IMR-90 (cell line): Measurements from ENCODE around the gene HEBP1. TPM values are rescaled to one million over a fixed set of nuclear protein-coding genes. Genes with fewer than 3 reads are reported as not detected.

Experiments used
- ATAC-seq: fragments of 200-7000 bp; cut with Tn5 transposase; 2 replicates; pipeline ENCODE4 v1.9.1; 2020; ENCODE audit warnings: low read depth, mild to moderate bottlenecking, moderate library complexity
- BruUV-seq: library from RNA; stranded (reverse); fragments of 400-500 nt; replicated peaks from 2 replicates; lab custom pipeline; 2021; lab: Mats Ljungman, UMichigan
- CTCF ChIA-PET: fragments of 300-600 bp; formaldehyde crosslinking; extraction: SDS; loops from one replicate; lab custom pipeline; 2021; ENCODE audit warnings: antibody characterized with exemption; lab: Yijun Ruan, JAX
- POLR2A ChIA-PET: fragments of 300-600 bp; sonication (Branson Sonifier 250); formaldehyde crosslinking; loops from one replicate; lab custom pipeline; 2022; ENCODE audit warnings: antibody characterized with exemption; ENCODE audit not compliant: unreplicated experiment; lab: Charles Lee
- DNase-seq: peaks from one replicate; pipeline ENCODE4 v3.0.0; 2013
- H2AFZ ChIP-seq: replicated peaks from 2 replicates; pipeline ENCODE3; 2013; ENCODE audit warnings: low read length, mild to moderate bottlenecking; ENCODE audit not compliant: poor library complexity
- H2AK5ac ChIP-seq: 2 replicates; pipeline ENCODE4 v1.6.1; 2013; ENCODE audit warnings: low read depth, low read length, inconsistent platforms
- H2AK9ac ChIP-seq: replicated peaks from 2 replicates; pipeline ENCODE3; 2013; ENCODE audit warnings: mild to moderate bottlenecking, low read depth, low read length, moderate library complexity; ENCODE audit not compliant: poor library complexity
- H2BK120ac ChIP-seq: 2 replicates; pipeline ENCODE4 v1.6.1; 2013; ENCODE audit warnings: low read depth, low read length, inconsistent platforms
- H2BK15ac ChIP-seq: 3 replicates; pipeline ENCODE4 v1.6.1; 2013; ENCODE audit warnings: low read depth, low read length, inconsistent platforms
- H2BK20ac ChIP-seq: 2 replicates; pipeline ENCODE4 v1.6.1; 2013; ENCODE audit warnings: low read depth, mild to moderate bottlenecking, inconsistent platforms, low read length, moderate library complexity
- H2BK5ac ChIP-seq: 2 replicates; pipeline ENCODE4 v1.6.1; 2013; ENCODE audit warnings: mild to moderate bottlenecking, low read depth, low read length, inconsistent platforms; ENCODE audit not compliant: poor library complexity, severe bottlenecking
- H3K14ac ChIP-seq: replicated peaks from 2 replicates; pipeline ENCODE4 v1.6.1; 2013; ENCODE audit warnings: low read depth, low read length, inconsistent platforms
- H3K18ac ChIP-seq: 2 replicates; pipeline ENCODE4 v1.6.1; 2013; ENCODE audit warnings: low read depth, low read length, control low read depth
- H3K23ac ChIP-seq: 2 replicates; pipeline ENCODE4 v1.6.1; 2013; ENCODE audit warnings: low read depth, low read length, inconsistent platforms
- H3K27ac ChIP-seq: 2 replicates; pipeline ENCODE4 v1.5.1; 2013; ENCODE audit warnings: mild to moderate bottlenecking, control low read depth, low read length; ENCODE audit not compliant: insufficient read depth
- H3K27me3 ChIP-seq: 2 replicates; pipeline ENCODE4 v1.6.1; 2013; ENCODE audit warnings: low read length; ENCODE audit not compliant: control insufficient read depth, insufficient read depth
- H3K36me3 ChIP-seq: 2 replicates; pipeline ENCODE4 v1.6.1; 2013; ENCODE audit warnings: low read length, mixed read lengths; ENCODE audit not compliant: control insufficient read depth, insufficient read depth
- H3K4ac ChIP-seq: 2 replicates; pipeline ENCODE4 v1.6.1; 2013; ENCODE audit warnings: low read depth, low read length, inconsistent platforms
- H3K4me1 ChIP-seq: 2 replicates; pipeline ENCODE4 v1.6.1; 2013; ENCODE audit warnings: low read length, mixed read lengths; ENCODE audit not compliant: control insufficient read depth, insufficient read depth
- H3K4me2 ChIP-seq: 2 replicates; pipeline ENCODE4 v1.6.1; 2013; ENCODE audit warnings: low read depth, mild to moderate bottlenecking, control low read depth, low read length, moderate library complexity
- H3K4me3 ChIP-seq: 2 replicates; pipeline ENCODE4 v1.5.1; 2013; ENCODE audit warnings: low read depth, mild to moderate bottlenecking, control low read depth, low read length, moderate library complexity; ENCODE audit not compliant: insufficient read depth
- H3K56ac ChIP-seq: 2 replicates; pipeline ENCODE4 v1.6.1; 2013; ENCODE audit warnings: low read length, inconsistent platforms; ENCODE audit not compliant: insufficient read depth; ENCODE audit errors: extremely low read depth
- H3K79me1 ChIP-seq, 2 experiments: 2 replicates each; pipeline ENCODE4 v1.6.1; 2013; ENCODE audit warnings: low read length in 2 of 2, inconsistent platforms in 1 of 2, low read depth in 1 of 2
- H3K9ac ChIP-seq: 2 replicates; pipeline ENCODE4 v1.6.1; 2013; ENCODE audit warnings: low read depth, low read length, control low read depth
- H3K9me1 ChIP-seq: 2 replicates; pipeline ENCODE4 v1.6.1; 2013; ENCODE audit warnings: low read length, inconsistent platforms; ENCODE audit not compliant: insufficient read depth
- H3K9me3 ChIP-seq: 2 replicates; pipeline ENCODE4 v1.6.1; 2013; ENCODE audit warnings: low read length; ENCODE audit not compliant: control insufficient read depth, insufficient read depth
- H4K20me1 ChIP-seq: 2 replicates; pipeline ENCODE4 v1.6.1; 2013; ENCODE audit warnings: low read length, inconsistent platforms; ENCODE audit not compliant: insufficient read depth
- H4K5ac ChIP-seq: 2 replicates; pipeline ENCODE4 v1.6.1; 2013; ENCODE audit warnings: mild to moderate bottlenecking, low read depth, low read length, control low read depth
- H4K8ac ChIP-seq, 2 experiments: 2 replicates each; pipeline ENCODE4 v1.6.1; 2013; ENCODE audit warnings: low read depth in 2 of 2, low read length in 2 of 2, control low read depth in 1 of 2, inconsistent platforms in 1 of 2
- H4K91ac ChIP-seq: 2 replicates; pipeline ENCODE4 v1.6.1; 2013; ENCODE audit warnings: low read depth, low read length, inconsistent platforms; ENCODE audit not compliant: insufficient read depth
- ELK1 ChIP-seq: fragments of 150-350 bp; IDR thresholded peaks from 2 replicates; pipeline ENCODE4 v1.6.1; 2016; ENCODE audit warnings: low read depth, mild to moderate bottlenecking, low read length, moderate library complexity, borderline replicate concordance
- MAFK ChIP-seq: IDR thresholded peaks from 2 replicates; pipeline ENCODE4 v1.6.1; 2012; ENCODE audit warnings: low read depth, low read length, improper control_type of control experiment
- WGBS, 2 experiments: methylation state at CpG; one replicate each; pipeline versions ENCODE4 v1.1.5 to v1.1.7; 2013; ENCODE audit warnings: missing lambda C conversion rate in 2 of 2; ENCODE audit not compliant: insufficient read length in 1 of 2; ENCODE audit errors: extremely low coverage in 2 of 2; 5-methylcytosine and 5-hydroxymethylcytosine counted together
- dilution Hi-C: fragments of 300-500 bp; cut with HindIII; formaldehyde crosslinking; loops from one replicate; pipeline ENCODE4 v1.14.3; 2018; ENCODE audit warnings: low sequenced_read_pairs; ENCODE audit not compliant: unreplicated experiment
- in situ Hi-C: fragments of 300-500 bp; cut with MboI; formaldehyde crosslinking; loops from 3 replicates; pipeline ENCODE4 v1.14.3; 2019; ENCODE audit warnings: low sequenced_read_pairs, inconsistent platforms, mixed read lengths
- intact Hi-C: fragments of 100-400 bp; cut with micrococcal nuclease; formaldehyde crosslinking; loops from 2 replicates; pipeline ENCODE4 v1.10.0; 2022
- polyA plus RNA-seq, 3 experiments: library from polyadenylated mRNA; depleted of rRNA; stranded (reverse); fragments of >200 nt; gene quantifications; 2 replicates each; pipeline ENCODE4 v1.2.3, GENCODE V29; 2012; ENCODE audit warnings: low replicate concordance in 1 of 3
- total RNA-seq: library from RNA; depleted of rRNA; stranded (reverse); fragments of >200 nt; gene quantifications from 2 replicates; pipeline ENCODE4 v1.2.3, GENCODE V29; 2012

HEBP1 gene
- total and polyA plus RNA-seq, 2 of the 4 experiments (the other 2 are of a cell fraction) = 18.8 to 49.2 TPM

GRCh38 chr12:12997734-12998133 lies 2.3 kb downstream of the HEBP1 start:
- in situ Hi-C loops (no loop called here), intact Hi-C loops (loop anchor here (10.0 kb wide), 1 partner anchor 1167 kb away; no protein-coding TSS in a partner anchor), dilution Hi-C loops (no loop called here)
- Histone ChIP-seq H3K9ac (no peak overlapping the region), H2AK9ac (no peak overlapping the region), H3K36me3 (0 out of 2 replicates have a peak, but pooled peaks cover 2% of the 10 kb centered on the region), H2BK20ac (no peak overlapping the region), H3K4me2 (peak overlapping the region; percentile 63), H3K23ac (no peak overlapping the region), H3K9me3 (no peaks in the 10 kb centered on the region), H4K20me1 (peaks cover 16% of the 10 kb centered on the region), H3K27ac (no peak overlapping the region), H4K8ac (no peak overlapping the region), H2BK15ac (no peak overlapping the region), H4K5ac (no peak overlapping the region), H4K91ac (no peak overlapping the region; the same call in 1 of the 2 replicates), H3K79me1 (peaks cover 52 to 74% of the 10 kb centered on the region in 2 experiments), H2BK5ac (no peak overlapping the region), H3K14ac (0 out of 2 replicates have a peak overlapping the region, but pooled peaks have one; percentile 12), H3K4me1 (peaks cover 26% of the 10 kb centered on the region), H3K4me3 (no peak overlapping the region), H3K18ac (no peak overlapping the region), H2AK5ac (peak overlapping the region; percentile 48; the same call in 1 of the 2 replicates), H3K27me3 (no peaks in the 10 kb centered on the region), H3K9me1 (peaks cover 14% of the 10 kb centered on the region), H3K56ac (no peak overlapping the region), H2AFZ (no peak overlapping the region), H2BK120ac (no peak overlapping the region), H3K4ac (peak overlapping the region; percentile 25; the same call in 1 of the 2 replicates)
- no peak for DNase-seq
- POLR2A ChIA-PET = no interaction called here
- TF ChIP-seq MAFK (no peak), ELK1 (no peak)
- CTCF ChIA-PET = no interaction called here
- WGBS, 2 experiments = no CpG with 5 or more reads among the region's 2 CpGs
- no peak for ATAC-seq
- no TSS peak for BruUV-seq
